Activated naive CD8-positive, alpha-beta T cell treated with anti-CD3 and anti-CD28 coated beads for 36 hours (primary cell): ENCODE measurements around the gene GPR78. TPM values are rescaled to one million over a fixed set of nuclear protein-coding genes. Genes with fewer than 3 reads are reported as not detected.

Source experiments
- DNase-seq: peaks from one replicate; pipeline ENCODE4 v3.0.0; 2021
- H3K27ac Mint-ChIP-seq: one replicate; pipeline ENCODE4 v1.8.0; 2022; ENCODE audit warnings: mild to moderate bottlenecking, moderate library complexity, mixed read lengths
- H3K27me3 Mint-ChIP-seq: one replicate; pipeline ENCODE4 v1.8.0; 2022; ENCODE audit warnings: mild to moderate bottlenecking, mixed read lengths
- H3K36me3 Mint-ChIP-seq: one replicate; pipeline ENCODE4 v1.8.0; 2021; ENCODE audit warnings: mild to moderate bottlenecking, mixed read lengths
- H3K4me1 Mint-ChIP-seq: one replicate; pipeline ENCODE4 v1.8.0; 2021; ENCODE audit warnings: mixed read lengths
- H3K4me3 Mint-ChIP-seq: one replicate; pipeline ENCODE4 v1.8.0; 2022; ENCODE audit warnings: mild to moderate bottlenecking, moderate library complexity, mixed read lengths
- H3K9me3 Mint-ChIP-seq: one replicate; pipeline ENCODE4 v1.8.0; 2022; ENCODE audit warnings: mixed read lengths
- total RNA-seq, 2 experiments: library from RNA; stranded (reverse); gene quantifications; one replicate each; pipeline ENCODE4 v1.2.3, GENCODE V29; 2021

GPR78 gene
- total RNA-seq, result not detected

GRCh38 chr4:8580321-8581093, at the start of gene GPR78:
GPR78 (plus strand) TSS chr4:8580392; CDS start chr4:8580983, 591 bp downstream.
- Mint-ChIP-seq H3K4me1 (no peaks in the 10 kb centered on the region), H3K27me3 (peaks cover 13% of the 10 kb centered on the region), H3K36me3 (no peaks in the 10 kb centered on the region), H3K27ac (no peak within 1 kb of the TSS), H3K9me3 (no peaks in the 10 kb centered on the region), H3K4me3 (no peak within 1 kb of the TSS)
- peak; percentile 56 for DNase-seq

GRCh38 chr4:8532245-8532781, 47.9 kb upstream of the GPR78 start:
- Mint-ChIP-seq H3K36me3 (no peaks in the 10 kb centered on the region), H3K9me3 (peaks cover 7% of the 10 kb centered on the region), H3K4me1 (no peaks in the 10 kb centered on the region), H3K27ac (no peak overlapping the region), H3K4me3 (no peak overlapping the region), H3K27me3 (no peaks in the 10 kb centered on the region)
- DNase-seq, result no peak

GRCh38 chr4:8533274-8533865, 46.8 kb upstream of the GPR78 start:
- DNase-seq, result no peak
- H3K27me3 Mint-ChIP-seq, result no peaks in the 10 kb centered on the region
- H3K4me3 Mint-ChIP-seq, result no peak overlapping the region
- H3K36me3 Mint-ChIP-seq, result no peaks in the 10 kb centered on the region
- no peak overlapping the region for H3K27ac Mint-ChIP-seq
- peaks cover 7% of the 10 kb centered on the region for H3K9me3 Mint-ChIP-seq
- H3K4me1 Mint-ChIP-seq, result no peaks in the 10 kb centered on the region

GRCh38 chr4:8534129-8534528, 46.1 kb upstream of the GPR78 start:
- no peaks in the 10 kb centered on the region for H3K4me1 Mint-ChIP-seq
- no peaks in the 10 kb centered on the region for H3K27me3 Mint-ChIP-seq
- H3K27ac Mint-ChIP-seq, result no peak overlapping the region
- no peak for DNase-seq
- no peaks in the 10 kb centered on the region for H3K36me3 Mint-ChIP-seq
- H3K4me3 Mint-ChIP-seq, result no peak overlapping the region
- peaks cover 7% of the 10 kb centered on the region for H3K9me3 Mint-ChIP-seq

- H3K9me3 Mint-ChIP-seq, result peaks cover 6% of the 10 kb centered on the region
- no peak for DNase-seq
- H3K27me3 Mint-ChIP-seq, result no peaks in the 10 kb centered on the region
- H3K36me3 Mint-ChIP-seq, result no peaks in the 10 kb centered on the region
- H3K27ac Mint-ChIP-seq, result no peak overlapping the region
- H3K4me1 Mint-ChIP-seq, result no peaks in the 10 kb centered on the region
- H3K4me3 Mint-ChIP-seq, result no peak overlapping the region
Measured at GRCh38 chr4:8534611-8535010, 45.6 kb upstream of the GPR78 start.

GRCh38 chr4:8536467-8536866, 43.7 kb upstream of the GPR78 start:
- Mint-ChIP-seq H3K4me3 (no peak overlapping the region), H3K36me3 (no peaks in the 10 kb centered on the region), H3K9me3 (peaks cover 6% of the 10 kb centered on the region), H3K27me3 (no peaks in the 10 kb centered on the region), H3K27ac (no peak overlapping the region), H3K4me1 (no peaks in the 10 kb centered on the region)
- DNase-seq, result no peak

- no peaks in the 10 kb centered on the region for H3K36me3 Mint-ChIP-seq
- no peaks in the 10 kb centered on the region for H3K4me1 Mint-ChIP-seq
- H3K27ac Mint-ChIP-seq, result no peak overlapping the region
- DNase-seq, result no peak
- H3K9me3 Mint-ChIP-seq, result peaks cover 6% of the 10 kb centered on the region
- no peaks in the 10 kb centered on the region for H3K27me3 Mint-ChIP-seq
- H3K4me3 Mint-ChIP-seq, result no peak overlapping the region
Measured at GRCh38 chr4:8537041-8537461, 43.1 kb upstream of the GPR78 start.

GRCh38 chr4:8538076-8538702, 42.0 kb upstream of the GPR78 start:
- H3K27me3 Mint-ChIP-seq, result no peaks in the 10 kb centered on the region
- H3K36me3 Mint-ChIP-seq, result no peaks in the 10 kb centered on the region
- H3K4me3 Mint-ChIP-seq, result no peak overlapping the region
- H3K9me3 Mint-ChIP-seq, result peaks cover 5% of the 10 kb centered on the region
- H3K4me1 Mint-ChIP-seq, result no peaks in the 10 kb centered on the region
- H3K27ac Mint-ChIP-seq, result no peak overlapping the region
- no peak for DNase-seq

GRCh38 chr4:8538703-8539567, 41.3 kb upstream of the GPR78 start:
- no peak for DNase-seq
- peaks cover 5% of the 10 kb centered on the region for H3K9me3 Mint-ChIP-seq
- no peaks in the 10 kb centered on the region for H3K36me3 Mint-ChIP-seq
- no peaks in the 10 kb centered on the region for H3K4me1 Mint-ChIP-seq
- no peaks in the 10 kb centered on the region for H3K27me3 Mint-ChIP-seq
- H3K27ac Mint-ChIP-seq, result no peak overlapping the region
- H3K4me3 Mint-ChIP-seq, result no peak overlapping the region

- H3K4me1 Mint-ChIP-seq, result no peaks in the 10 kb centered on the region
- DNase-seq, result no peak
Measured at GRCh38 chr4:8539661-8540060, 40.5 kb upstream of the GPR78 start.

GRCh38 chr4:8540072-8540471, 40.1 kb upstream of the GPR78 start:
- H3K4me1 Mint-ChIP-seq, result no peaks in the 10 kb centered on the region
- no peak for DNase-seq
- H3K27me3 Mint-ChIP-seq, result no peaks in the 10 kb centered on the region
- H3K9me3 Mint-ChIP-seq, result no peaks in the 10 kb centered on the region
- H3K27ac Mint-ChIP-seq, result no peak overlapping the region
- no peaks in the 10 kb centered on the region for H3K36me3 Mint-ChIP-seq
- H3K4me3 Mint-ChIP-seq, result no peak overlapping the region

More at GRCh38 chr4:8539661-8540060, 40.5 kb upstream of the GPR78 start:
- Mint-ChIP-seq H3K27ac (no peak overlapping the region), H3K4me3 (no peak overlapping the region), H3K9me3 (peaks cover 1% of the 10 kb centered on the region), H3K27me3 (no peaks in the 10 kb centered on the region), H3K36me3 (no peaks in the 10 kb centered on the region)

GRCh38 chr4:8540586-8540985, 39.6 kb upstream of the GPR78 start:
- no peaks in the 10 kb centered on the region for H3K4me1 Mint-ChIP-seq
- no peak overlapping the region for H3K27ac Mint-ChIP-seq
- no peak for DNase-seq

GRCh38 chr4:8540991-8541390, 39.2 kb upstream of the GPR78 start:
- Mint-ChIP-seq H3K27me3 (no peaks in the 10 kb centered on the region), H3K4me3 (no peak overlapping the region), H3K27ac (no peak overlapping the region), H3K36me3 (no peaks in the 10 kb centered on the region), H3K9me3 (no peaks in the 10 kb centered on the region), H3K4me1 (no peaks in the 10 kb centered on the region)
- no peak for DNase-seq

More at GRCh38 chr4:8540586-8540985, 39.6 kb upstream of the GPR78 start:
- Mint-ChIP-seq H3K36me3 (no peaks in the 10 kb centered on the region), H3K27me3 (no peaks in the 10 kb centered on the region), H3K4me3 (no peak overlapping the region), H3K9me3 (no peaks in the 10 kb centered on the region)

GRCh38 chr4:8541981-8542715, 38.0 kb upstream of the GPR78 start:
- no peak overlapping the region for H3K4me3 Mint-ChIP-seq
- DNase-seq, result no peak
- no peaks in the 10 kb centered on the region for H3K27me3 Mint-ChIP-seq
- H3K36me3 Mint-ChIP-seq, result no peaks in the 10 kb centered on the region
- H3K4me1 Mint-ChIP-seq, result no peaks in the 10 kb centered on the region
- no peak overlapping the region for H3K27ac Mint-ChIP-seq
- no peaks in the 10 kb centered on the region for H3K9me3 Mint-ChIP-seq
